GDM1 (cell line): ENCODE measurements around the gene FAM174C.
"Not testable (repeated sequence)": the region's sequence is repeated elsewhere in the genome, so short reads cannot be mapped to it uniquely, and the experiment has no call there.

Source experiments
- DNase-seq: peaks from one replicate; lab custom pipeline; 2025; lab: John Stamatoyannopoulos, UW

Gene FAM174C

DNA sequence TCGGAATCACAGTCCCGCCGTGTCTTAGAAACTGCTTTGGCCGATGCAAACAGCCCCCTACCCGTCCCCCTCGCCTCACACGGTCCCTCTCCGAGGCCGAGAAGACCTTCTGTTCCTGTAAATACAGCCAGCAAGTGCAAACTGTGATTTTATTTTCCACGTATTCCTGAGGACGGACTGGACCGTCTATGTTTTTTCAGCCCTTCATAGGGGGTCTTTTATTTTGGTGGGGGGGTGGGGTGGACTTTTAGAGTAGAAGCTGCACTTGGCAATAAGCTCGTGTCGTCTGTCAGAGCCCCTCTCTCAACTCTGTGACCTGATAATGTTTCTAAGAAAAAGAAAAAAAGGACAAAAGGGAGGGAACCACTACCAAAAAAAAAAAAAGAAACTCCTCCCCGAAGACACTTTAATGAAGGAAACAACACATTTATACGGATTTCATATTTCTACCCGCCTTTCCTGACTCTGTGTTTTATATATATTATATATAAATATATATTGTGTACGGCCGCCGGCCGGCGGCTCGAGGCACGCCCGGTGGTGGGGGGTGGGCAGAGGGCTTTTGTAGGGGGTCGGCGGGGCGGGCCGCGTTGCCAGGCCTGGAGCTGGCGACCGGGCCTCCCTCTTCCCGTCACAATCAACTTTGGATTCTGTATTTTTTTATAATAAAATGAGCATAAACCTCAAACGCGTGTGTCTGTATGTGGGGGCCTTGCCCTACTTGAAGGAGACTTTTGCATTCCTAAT, 25.6 kb downstream of the FAM174C start:
- no peak for DNase-seq

DNA sequence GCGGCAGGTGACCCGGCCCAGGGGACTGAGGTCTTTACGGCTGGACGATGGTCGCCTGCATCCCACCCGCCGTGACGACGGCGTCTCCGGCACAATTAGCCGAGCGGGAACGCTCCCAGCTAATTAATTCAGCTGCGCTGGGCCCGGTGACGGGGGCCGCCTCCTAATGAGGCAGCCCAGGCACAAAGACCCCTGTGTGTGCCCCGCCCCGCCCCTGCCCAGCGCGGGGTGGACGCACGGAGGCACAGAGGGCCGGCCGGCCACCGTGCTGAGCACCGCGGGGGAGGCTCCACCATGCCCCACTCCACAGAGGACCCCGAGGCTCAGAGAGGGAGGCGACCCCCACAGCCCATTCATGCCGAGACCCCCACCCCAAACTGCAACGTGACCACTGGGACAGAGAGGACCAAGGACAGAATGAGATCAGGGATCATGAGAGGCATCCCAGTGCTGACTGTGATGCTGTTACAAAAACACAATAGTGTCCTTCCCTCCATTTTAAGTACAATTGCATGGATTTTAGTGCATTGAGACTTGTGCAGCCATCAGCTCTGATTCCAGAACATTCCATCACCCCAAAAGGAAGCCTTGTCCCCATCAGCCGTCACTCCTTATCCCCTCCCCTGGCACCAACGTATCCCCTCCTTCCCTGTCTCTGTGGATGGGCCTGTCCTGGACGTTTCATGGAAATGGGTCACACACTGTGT, 27.4 kb downstream of the FAM174C start:
- DNase-seq: no peak

DNA sequence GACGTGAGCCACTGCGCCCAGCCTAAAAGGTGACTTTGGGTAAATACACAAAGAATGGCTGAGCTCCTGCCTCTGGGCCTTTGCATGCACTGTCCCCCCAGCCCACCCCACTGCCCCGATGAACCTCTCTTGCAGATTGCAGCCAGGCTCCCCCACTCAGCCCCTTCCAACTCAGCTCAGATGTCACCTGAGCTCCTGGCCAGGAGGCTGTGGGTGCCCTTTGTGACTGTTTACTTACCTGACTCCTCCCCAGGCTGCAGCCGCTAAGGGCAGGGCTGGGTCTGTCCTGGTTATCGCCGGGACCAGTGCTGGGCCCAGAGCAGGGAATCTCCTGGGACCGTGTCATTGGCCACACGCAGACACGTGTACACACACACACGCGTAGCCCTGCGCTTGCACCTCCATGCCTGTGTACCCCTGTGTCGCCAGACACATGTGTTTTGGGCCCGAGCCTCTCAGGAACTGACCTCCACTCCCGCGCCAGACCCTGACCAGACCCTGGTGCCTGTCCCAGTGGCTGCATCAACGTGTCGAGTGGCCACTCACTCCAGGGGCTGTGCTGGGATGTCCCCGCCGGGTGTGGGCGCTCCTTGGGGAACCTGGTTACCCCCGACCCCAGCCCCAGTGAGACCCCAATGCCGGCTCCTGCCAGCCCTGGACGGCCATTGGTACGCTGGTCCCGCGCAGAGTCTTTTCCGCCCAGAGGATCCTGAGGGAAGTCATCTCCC, 29.0 kb downstream of the FAM174C start:
- DNase-seq: no peak

DNA sequence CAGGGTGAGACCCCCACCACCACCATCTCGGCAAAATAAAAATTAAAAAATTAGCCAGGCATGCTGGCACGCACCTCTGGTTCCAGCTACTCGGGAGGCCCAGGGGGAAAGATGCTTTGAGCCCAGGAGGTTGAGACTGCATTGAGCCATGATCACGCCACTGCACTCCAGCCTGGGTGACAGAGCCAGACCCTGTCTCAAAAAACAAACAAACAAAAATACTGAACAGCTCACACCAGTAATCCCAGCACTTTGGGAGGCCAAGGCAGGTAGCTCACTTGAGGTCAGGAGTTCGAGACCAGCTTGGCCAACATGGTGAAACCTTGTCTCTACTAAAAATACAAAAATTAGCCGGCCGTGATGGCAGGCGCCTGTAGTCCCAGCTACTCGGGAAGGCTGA, 30.0 kb downstream of the FAM174C start:
- DNase-seq: not testable (repeated sequence)

DNA sequence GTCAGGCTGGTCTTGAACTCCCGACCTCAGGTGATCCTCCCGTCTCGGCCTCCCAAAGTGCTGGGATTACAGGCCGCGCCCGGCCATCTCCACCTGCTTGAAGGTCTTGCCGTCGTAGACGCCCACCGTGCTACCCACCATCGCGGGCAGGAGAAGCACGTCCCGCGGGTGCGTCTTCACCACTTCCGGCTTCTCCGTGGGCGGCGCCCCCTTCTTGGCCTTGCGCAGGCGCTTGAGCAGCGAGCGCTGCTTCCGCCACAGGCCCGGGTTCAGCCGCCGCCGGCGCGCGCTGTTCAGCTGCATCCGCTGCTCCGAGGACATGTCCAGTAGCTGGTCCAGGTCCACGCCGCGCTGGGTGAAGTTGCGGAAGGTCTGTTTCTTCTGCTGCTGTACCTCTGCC, 32.0 kb downstream of the FAM174C start:
- DNase-seq: no peak

DNA sequence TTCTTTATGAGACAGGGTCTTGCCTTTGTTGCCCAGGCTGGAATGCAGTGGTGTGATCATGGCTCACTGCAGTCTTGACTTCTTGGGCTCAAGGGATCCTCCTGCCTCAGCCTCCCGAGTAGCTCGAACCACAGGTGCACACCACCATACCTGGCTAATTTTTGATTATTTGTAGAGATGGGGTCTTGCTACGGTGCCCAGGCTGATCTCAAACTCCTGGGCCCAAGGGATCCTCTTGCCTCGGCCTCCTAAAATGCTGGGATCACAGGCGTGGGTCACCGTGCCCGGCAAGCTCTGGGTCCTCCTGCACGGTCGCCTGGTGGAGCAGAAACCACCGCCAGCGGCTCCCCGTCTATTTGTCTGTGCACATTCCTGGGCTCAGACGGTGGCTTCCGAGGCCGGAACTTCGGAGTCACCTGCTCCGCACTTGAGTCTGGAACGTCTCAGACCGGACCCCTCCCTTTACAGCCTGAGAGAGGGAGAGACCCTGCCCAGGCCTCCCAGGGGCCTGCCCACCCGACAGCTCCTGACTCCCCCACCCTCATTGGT, 32.5 kb downstream of the FAM174C start:
- DNase-seq: no peak

DNA sequence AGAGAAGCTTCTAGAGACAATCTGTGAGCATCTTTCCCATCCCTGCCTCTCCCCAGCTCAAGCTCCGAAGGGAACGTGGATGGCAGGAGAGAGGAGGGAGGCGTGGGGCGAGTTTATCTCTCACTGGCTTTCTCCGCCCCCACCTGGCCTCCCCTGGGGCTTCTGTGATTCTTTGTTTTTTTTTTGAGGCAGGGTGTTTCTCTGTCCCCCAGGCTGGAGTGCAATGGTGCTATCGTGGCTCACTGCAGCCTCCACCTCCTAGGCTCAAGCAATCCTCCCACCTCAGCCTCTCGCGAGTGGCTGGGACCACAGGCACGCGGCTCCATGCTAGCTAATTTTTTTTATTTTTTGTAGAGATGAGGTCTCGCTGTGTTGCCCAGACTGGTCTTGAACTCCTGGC, 33.4 kb downstream of the FAM174C start:
- DNase-seq: no peak

DNA sequence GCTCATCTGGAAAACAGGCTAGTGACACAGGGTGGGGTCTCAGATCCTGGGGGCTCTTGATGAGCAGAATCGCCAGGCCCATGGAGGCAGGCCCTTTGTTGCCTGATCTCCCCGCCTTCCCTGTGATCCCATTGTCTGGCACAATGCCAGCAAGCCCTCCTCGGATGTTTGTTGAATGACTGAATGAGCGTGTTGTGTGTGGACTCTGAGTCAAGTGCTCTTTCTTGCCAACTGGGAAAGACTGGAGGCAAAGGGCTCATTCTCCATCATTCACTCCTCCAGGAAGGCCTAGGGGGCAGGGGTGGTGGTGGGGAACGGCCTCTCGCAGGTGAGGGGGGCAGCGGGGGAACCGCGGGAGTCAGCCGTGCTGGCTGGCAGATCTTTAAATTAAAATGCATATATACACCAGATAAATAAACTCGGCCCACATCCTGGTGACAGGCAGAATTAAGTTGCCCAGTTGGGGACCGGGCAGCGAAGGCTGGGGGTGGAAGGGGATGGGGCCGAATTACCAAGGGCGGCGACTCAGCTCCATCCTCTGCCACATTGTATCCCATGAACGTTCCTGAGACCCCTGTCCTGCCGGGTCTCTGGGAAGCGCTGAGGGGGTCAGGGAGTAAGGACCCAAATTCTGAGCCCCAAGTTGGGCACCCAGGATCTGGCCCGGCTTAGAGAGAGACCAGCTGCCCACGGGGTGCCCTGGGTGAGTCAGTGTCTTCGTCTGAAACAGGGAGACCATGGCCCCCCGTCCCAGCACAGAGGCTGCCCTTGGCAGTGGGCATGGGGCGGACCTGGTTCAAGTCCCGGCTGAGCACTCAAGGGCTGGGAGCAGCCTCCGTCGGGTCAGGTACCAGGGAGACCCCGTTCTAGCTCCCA, 34.9 kb downstream of the FAM174C start:
- DNase-seq: no peak

DNA sequence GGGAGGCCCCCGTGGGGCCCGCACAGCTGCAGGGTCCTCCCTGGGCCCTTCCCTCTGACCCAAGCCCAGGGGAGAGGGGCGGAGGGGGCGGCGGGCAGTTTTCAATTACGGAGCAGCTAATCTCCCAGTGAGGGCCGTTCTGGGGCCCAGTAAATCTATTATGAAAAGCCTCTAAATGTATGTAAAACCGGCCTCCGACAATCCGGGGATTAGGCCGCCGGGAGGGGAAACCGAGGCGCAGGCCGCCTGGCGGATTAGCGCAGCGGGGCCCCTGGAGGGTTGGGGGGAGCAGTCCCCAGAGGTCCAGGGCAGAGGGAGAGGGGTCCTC, 35.5 kb downstream of the FAM174C start:
- DNase-seq: no peak

DNA sequence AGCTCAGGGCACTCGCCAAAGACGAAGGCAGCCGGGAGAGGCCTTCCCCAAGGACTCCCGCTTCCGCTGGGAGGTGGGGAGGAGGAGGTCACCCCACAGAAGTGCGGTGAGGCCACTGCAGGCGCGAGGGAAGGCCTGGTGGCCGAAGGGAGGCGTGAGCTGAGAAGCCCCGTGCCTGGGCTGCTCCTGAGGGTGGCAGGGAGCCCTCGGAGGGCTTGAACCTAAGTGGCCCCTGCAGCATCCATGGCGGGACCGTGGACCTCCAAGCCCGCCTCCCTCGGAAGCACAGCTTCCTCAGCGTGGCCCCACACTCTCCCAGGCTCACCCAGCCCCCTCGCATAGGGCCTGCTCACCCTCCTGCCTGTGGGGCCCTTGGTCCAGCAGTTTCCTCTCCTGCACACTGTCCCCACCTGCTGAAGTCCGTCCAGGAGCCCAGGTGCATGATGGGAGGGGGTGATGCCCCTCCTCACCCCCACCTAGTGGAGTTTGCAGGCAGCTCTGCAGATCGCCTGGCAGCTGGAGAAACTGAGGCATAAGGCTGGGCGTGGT, 36.3 kb downstream of the FAM174C start:
- no peak for DNase-seq

DNA sequence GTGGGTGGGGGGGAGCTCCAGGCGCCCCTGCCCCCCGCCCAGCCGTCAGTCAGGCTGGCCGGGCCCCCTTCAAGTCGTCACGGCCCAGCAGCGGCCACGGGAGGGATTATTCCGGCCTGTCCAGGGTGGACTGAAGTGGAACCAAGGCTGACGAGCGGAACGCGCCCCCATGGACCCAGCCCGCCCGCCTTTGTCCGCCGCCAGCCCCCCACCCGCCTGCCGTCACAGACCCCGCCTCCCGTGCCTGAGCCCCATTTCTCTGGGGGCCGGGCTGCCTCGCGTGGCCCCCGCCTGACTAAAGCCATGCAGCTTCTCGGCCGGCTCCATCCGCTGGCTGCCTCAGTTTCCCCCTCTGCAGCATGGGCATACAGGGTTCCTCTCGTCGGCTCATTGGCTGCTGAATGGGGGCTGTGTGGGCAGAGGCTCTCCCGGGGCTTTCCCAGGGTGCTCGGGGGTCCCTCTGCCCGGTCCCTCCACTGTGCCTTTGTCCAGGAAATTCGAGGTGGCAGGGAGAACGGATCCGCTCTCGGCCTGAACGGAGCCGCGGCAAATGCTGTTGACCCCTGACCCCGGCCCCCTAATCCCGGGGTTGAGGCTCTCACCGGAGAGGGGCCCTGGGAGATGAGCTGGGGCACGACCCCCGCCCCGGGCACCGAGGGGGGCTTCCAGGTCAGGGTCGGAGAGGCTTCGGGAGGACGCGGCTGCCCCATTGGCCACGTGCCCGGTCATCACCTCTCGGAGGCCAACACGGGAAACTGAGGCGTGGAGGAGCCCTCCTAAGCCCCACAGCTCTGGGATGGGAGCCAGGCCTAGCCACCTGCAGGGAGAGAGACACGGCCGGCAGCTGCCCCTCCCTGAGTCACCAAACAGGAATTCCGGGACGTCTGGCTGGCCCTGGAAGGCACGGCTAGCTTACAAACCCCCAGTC, 37.7 kb downstream of the FAM174C start:
- no peak for DNase-seq

DNA sequence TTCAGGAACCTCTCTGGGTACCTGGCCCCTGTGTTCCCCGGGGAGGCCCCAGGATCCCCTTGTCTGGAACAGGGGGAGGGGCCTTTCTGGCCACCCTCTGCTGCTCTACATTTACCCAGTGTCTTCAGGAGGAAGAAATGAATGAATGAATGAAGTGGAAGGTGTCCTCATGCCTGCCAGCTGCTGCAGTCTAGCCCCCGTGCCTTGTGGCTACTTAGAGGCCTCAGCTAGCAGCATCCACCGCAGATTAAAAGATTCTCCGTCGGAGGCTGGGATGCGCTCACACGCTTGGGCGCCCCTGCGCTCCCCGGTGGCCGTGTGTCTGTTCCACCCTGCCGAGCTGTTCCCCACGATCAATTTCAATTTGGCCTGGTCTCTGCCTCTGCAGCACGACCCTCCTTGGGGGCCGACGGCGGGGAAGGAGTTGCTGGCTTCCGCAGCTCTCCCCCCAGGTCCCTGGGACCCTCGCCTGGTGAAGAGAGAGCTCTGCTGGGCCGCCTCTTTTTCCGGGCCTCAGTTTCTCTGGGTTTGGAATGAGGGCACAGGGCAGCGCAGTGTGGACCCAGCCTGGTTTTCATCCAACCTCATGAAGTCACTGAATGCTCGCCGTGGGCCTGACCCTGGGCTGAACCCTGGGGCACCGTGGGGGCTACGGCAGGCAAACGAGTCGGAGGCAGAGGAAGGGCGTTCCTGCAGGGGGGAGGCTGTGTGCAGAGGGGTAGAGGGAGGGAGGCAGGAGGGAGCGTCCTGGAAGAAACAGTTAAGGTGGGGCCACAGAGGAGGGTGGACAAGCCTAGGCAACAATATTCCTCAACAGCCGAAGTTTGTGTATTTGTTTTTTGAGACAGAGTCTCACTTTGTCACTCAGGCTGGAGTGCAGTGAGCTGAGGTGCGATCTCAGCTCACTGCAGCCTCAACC, 38.6 kb downstream of the FAM174C start:
- no peak for DNase-seq

DNA sequence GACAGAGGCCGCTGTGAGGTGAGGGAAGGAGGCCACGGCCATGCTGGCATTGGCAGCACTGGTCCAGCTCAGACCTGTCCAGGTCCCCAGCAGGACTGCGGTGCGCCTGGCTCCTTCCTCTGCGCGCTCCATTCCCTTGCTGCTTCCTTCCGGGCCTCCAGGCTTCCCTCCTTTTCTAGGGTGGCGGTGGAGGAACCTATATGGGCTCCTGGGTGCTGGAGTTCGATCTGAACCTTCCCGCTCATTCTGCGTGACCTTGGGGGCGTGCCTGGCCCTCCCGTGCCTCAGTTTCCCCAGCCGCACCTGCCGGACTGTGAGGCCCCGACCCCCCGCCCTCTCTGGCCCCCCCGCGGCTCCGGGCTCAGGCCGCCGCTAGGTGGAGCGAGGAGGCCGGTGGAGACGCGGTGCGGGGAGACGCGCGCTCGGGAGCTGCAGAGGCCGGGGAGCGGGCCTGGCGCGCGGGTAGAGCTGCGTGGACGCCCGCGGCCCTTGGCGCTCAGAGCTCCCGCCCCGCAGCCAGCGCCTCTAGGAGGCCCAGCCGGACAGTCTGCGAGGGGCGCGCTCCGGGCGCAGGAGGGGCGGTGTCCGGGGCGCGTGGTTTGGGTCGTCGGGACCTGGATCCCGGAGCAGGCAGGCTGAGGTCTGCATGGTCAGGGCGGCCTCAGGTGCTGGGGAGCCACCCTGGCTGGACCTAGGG, 40.3 kb downstream of the FAM174C start:
- peak; percentile 31 for DNase-seq

DNA sequence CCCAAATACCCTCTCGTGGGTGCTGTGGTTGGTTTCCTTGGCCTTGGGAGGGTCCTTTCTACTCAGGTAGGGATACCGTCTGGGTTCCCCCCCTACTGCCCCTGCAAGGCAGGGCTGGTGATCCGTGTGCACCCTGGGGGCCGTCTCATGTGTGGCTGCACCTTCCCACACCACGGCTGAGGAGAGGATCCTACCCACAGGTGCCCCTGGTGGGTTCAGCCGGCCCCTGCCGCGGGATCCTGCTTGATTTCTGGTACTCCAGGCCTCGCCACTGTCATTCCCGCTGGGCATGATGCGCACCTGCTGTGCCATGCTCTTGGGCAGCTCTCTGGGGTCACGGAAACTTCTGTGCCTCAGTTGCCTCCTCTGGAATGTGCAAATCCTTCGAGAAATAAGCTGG, 41.1 kb downstream of the FAM174C start:
- DNase-seq: no peak

DNA sequence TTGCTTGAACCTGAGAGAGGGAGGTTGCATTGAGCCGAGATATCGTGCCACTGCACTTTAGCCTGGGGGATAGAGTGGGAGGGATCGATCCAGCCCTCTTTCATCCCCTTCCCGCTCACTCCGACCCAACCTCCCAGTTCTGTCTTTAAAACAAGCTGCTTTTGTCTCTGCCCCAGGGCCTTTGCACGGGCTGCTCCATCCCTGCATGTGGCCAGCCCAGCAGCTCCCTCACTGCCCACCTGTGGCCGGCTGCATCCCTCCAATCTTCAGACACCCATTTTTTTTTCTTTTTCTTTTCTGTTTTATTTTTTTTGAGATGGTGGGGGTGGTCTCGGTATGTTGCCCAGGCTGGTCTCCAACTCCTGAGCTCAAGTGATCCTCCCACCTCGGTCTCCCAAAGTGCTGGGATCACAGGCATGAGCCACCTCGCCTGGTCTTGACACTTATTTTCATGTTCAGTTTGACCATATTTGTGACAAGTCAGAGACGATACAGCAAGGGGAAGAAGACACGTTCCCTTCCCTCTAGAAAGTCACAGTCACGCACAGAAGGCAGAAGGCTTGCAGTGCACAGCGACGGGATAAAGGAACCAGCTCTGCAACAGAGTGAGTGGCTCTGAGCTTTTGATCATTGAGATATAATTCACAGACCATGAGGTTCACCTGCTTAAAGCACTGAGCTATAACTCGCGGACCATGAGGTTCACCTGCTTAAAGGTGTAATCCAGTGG, 42.1 kb downstream of the FAM174C start:
- DNase-seq: no peak

DNA sequence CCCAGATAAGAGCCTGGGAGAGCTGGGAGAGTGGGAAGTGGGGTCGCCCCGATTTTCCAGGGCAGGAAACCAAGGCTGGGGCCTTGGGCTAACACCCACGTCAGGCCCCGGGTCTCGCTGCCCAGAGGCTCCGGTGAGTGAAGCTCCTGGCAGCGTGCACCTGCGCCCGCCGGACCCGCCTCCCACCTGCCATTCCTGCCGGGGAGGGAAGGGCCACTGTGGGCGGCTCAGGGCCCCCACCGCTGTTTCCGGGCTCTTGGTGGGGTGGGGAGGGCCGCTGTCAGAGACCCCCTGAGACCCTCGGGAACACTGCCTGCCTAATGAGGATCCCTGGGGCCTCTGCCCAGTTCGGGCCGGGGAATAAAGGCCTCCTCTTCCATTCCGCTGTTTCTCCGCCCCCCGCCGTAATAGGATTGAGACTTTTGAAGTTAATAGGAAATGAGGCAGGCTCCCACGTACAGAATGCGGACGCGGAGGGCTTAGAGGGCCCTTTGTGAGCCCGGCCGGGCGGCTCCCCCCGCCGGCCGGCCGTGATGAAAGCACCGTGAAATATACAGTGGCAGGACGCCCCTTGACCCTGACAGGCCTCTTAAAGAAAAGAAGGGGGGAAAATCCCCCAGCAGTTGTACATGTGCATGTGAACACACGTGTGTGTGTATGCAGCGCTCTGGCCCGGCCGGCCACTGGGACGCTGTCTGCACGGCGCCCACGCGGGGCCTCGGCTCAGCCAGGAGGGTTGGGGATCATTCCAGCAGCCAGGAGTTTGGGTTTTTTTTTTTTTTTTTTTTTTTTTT, 43.5 kb downstream of the FAM174C start:
- no peak for DNase-seq

DNA sequence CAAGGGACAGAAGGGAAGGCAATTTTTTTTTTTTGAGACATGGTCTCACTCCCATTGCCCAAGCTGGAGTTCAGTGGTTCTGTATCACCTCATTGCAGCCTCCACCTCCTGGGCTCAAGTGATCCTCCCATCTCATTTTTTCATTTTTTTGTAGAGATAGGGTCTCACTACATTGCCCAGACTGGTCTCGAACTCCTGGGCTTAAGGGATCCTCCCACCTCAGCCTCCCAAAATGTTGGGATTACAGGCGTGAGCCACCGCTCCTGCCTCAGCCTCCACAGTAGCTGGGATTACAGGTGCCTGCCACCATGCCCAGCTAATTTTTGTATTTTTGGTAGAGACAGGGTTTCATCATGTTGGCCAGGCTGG, 44.9 kb downstream of the FAM174C start:
- DNase-seq: not testable (repeated sequence)
